ENCODE data around the gene KPNA3.

DNA sequence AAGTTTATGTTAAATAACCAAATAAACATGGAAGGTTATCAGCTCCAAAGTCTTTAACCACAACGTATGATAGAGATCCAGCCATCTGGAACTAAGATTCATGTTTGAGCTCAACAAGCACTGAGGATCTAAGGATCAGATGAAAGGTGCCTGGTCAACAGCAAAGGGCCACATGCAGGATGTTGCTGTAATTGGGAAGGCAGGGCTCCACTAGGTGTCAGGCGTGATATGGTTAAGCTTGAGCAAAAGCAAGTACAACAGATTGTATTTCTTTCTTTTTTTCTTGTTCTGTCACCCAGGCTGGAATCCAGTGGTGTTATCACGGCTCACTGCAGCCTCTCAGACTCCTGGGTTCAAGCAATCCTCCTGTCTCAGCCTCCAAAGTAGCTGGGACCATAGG, 113.2 kb downstream of the KPNA3 start:
- TF ChIP-seq CTCF (conservative IDR thresholded peaks at IDR 0.05; ENCODE audit: low read depth in 2 of 2) = peak; percentile 9 to 27; a peak in 1 of 4 replicates
- TF ChIP-seq REST (IDR thresholded peaks at IDR 0.05; ENCODE audit: unreplicated experiment) = no peak
- TF ChIP-seq EZH2 (IDR thresholded peaks at IDR 0.05; ENCODE audit: low read depth, unreplicated experiment) = no peak
- no peak for TF ChIP-seq ZNF114 (CRISPR knock-in tag; IDR thresholded peaks at IDR 0.05)
- TF ChIP-seq CREB1 (CRISPR knock-in tag; IDR thresholded peaks at IDR 0.05; ENCODE audit: low read depth) = no peak
- TF ChIP-seq EZH2phosphoT487 (IDR thresholded peaks at IDR 0.05; ENCODE audit: unreplicated experiment) = no peak

Measured in GM23338 (cell line).